Peyer's patch (tissue), 4 donors: ENCODE data around the gene NDC1. TPM values are rescaled to one million over a fixed set of nuclear protein-coding genes. Genes with fewer than 3 reads are reported as not detected.

ENCODE experiments used
- DNase-seq, 3 donors: peaks; one replicate each; pipeline ENCODE4 v3.0.0-alpha.2; 2017 to 2019
- H3K27ac ChIP-seq, 4 donors: fragments of 200-600 bp; sonication (generic); one replicate each; pipeline ENCODE4 v1.5.1; 2016 to 2019
- H3K27me3 ChIP-seq, 2 donors: fragments of 200-600 bp; sonication (generic); one replicate each; pipeline ENCODE4 v1.5.1; 2019
- H3K36me3 ChIP-seq, 3 donors: fragments of 200-600 bp; sonication (generic); one replicate each; pipeline ENCODE4 v1.5.1; 2016 to 2019
- H3K4me1 ChIP-seq, 4 donors: fragments of 200-600 bp; sonication (generic); one replicate each; pipeline ENCODE4 v1.5.1; 2016 to 2019
- H3K4me3 ChIP-seq, 4 donors: fragments of 200-600 bp; sonication (generic); 1 replicate in 3 of 4; 2 replicates in 1 of 4; pipeline ENCODE4 v1.5.1; 2016 to 2019; ENCODE audit warnings: mild to moderate bottlenecking in 1 of 4
- H3K9me3 ChIP-seq, 4 donors: fragments of 200-600 bp; sonication (generic); one replicate each; pipeline ENCODE4 v1.5.1; 2016 to 2019; ENCODE audit warnings: mild to moderate bottlenecking in 1 of 4
- CTCF ChIP-seq, 6 experiments: fragments of 450-650 bp in 4 of 6; fragments of 200-600 bp in 2 of 6; sonication (generic) in 1 of 6; IDR thresholded peaks; one replicate each; pipeline ENCODE4 v1.5.1; 2017 to 2019; ENCODE audit warnings: antibody characterized with exemption in 6 of 6, mild to moderate bottlenecking in 3 of 6, moderate library complexity in 1 of 6
- POLR2A ChIP-seq, 2 donors: fragments of 450-650 bp; IDR thresholded peaks; one replicate each; pipeline ENCODE4 v1.5.1; 2017; ENCODE audit warnings: antibody characterized with exemption in 2 of 2, mild to moderate bottlenecking in 2 of 2, moderate library complexity in 2 of 2
- total RNA-seq, 4 donors: library from RNA; depleted of rRNA; stranded (reverse); fragments of >200 nt; gene quantifications; one replicate each; pipeline ENCODE4 v1.1.0, GENCODE V29; 2016

Gene NDC1
- total RNA-seq, 4 donors from 2014 or later, result 4.2 to 8.3 (median 6.7) TPM

- H3K27ac ChIP-seq, result peak overlapping the region in 1 of 4 donors; percentile 59
- H3K27me3 ChIP-seq, result peaks cover 0 to 4% of the 10 kb centered on the region in 2 donors
- H3K4me3 ChIP-seq, result no peak overlapping the region
- H3K4me1 ChIP-seq, result peaks cover 0 to 3% (median under 1%) of the 10 kb centered on the region in 4 donors
- TF ChIP-seq POLR2A (IDR thresholded peaks at IDR 0.05) (no peak), CTCF (IDR thresholded peaks at IDR 0.05) (no peak)
- no peaks in the 10 kb centered on the region for H3K9me3 ChIP-seq
- H3K36me3 ChIP-seq, result no peaks in the 10 kb centered on the region
- DNase-seq, result no peak
Observed at GRCh38 chr1:53732409-53732808, 105.7 kb downstream of the NDC1 start.

- TF ChIP-seq CTCF (IDR thresholded peaks at IDR 0.05) (no peak), POLR2A (IDR thresholded peaks at IDR 0.05) (no peak)
- H3K27ac ChIP-seq, result peak overlapping the region in 1 of 4 donors; percentile 59
- H3K27me3 ChIP-seq, result no peaks in the 10 kb centered on the region
- no peaks in the 10 kb centered on the region for H3K9me3 ChIP-seq
- DNase-seq, result no peak
- no peaks in the 10 kb centered on the region for H3K4me1 ChIP-seq
- H3K4me3 ChIP-seq, result no peak overlapping the region
- H3K36me3 ChIP-seq, result no peaks in the 10 kb centered on the region
Observed at GRCh38 chr1:53731779-53732305, 106.3 kb downstream of the NDC1 start.

GRCh38 chr1:53731043-53731600, 107.0 kb downstream of the NDC1 start:
- DNase-seq, result no peak
- no peak overlapping the region for H3K4me3 ChIP-seq
- H3K9me3 ChIP-seq, result no peaks in the 10 kb centered on the region
- no peaks in the 10 kb centered on the region for H3K4me1 ChIP-seq
- no peaks in the 10 kb centered on the region for H3K27me3 ChIP-seq
- no peak for TF ChIP-seq POLR2A (IDR thresholded peaks at IDR 0.05)
- no peak for TF ChIP-seq CTCF (IDR thresholded peaks at IDR 0.05)
- H3K36me3 ChIP-seq, result no peaks in the 10 kb centered on the region
- no peak overlapping the region for H3K27ac ChIP-seq

- Histone ChIP-seq H3K4me1 (no peaks in the 10 kb centered on the region), H3K27ac (no peak overlapping the region), H3K36me3 (no peaks in the 10 kb centered on the region), H3K9me3 (no peaks in the 10 kb centered on the region), H3K4me3 (no peak overlapping the region), H3K27me3 (no peaks in the 10 kb centered on the region)
- no peak for DNase-seq
- no peak for TF ChIP-seq CTCF (IDR thresholded peaks at IDR 0.05)
Observed at GRCh38 chr1:53730224-53730865, 107.8 kb downstream of the NDC1 start.

- H3K27me3 ChIP-seq, result no peaks in the 10 kb centered on the region
- no peak overlapping the region for H3K27ac ChIP-seq
- no peak for TF ChIP-seq CTCF (IDR thresholded peaks at IDR 0.05)
- TF ChIP-seq POLR2A (IDR thresholded peaks at IDR 0.05), result no peak
- DNase-seq, result no peak
- H3K4me1 ChIP-seq, result no peaks in the 10 kb centered on the region
- no peaks in the 10 kb centered on the region for H3K36me3 ChIP-seq
- no peaks in the 10 kb centered on the region for H3K9me3 ChIP-seq
- no peak overlapping the region for H3K4me3 ChIP-seq
Observed at GRCh38 chr1:53729456-53730223, 108.5 kb downstream of the NDC1 start.
